C1 segment of cervical spinal cord (tissue), 14 donors: ENCODE results near the gene GNA12.
A peak's percentile ranks its signal among the peaks of the same experiment; 100 is the strongest.

Experiments used
- DNase-seq, 14 donors: peaks; one replicate each; lab custom pipeline; 2025; lab: John Stamatoyannopoulos, UW

GNA12 gene

DNA sequence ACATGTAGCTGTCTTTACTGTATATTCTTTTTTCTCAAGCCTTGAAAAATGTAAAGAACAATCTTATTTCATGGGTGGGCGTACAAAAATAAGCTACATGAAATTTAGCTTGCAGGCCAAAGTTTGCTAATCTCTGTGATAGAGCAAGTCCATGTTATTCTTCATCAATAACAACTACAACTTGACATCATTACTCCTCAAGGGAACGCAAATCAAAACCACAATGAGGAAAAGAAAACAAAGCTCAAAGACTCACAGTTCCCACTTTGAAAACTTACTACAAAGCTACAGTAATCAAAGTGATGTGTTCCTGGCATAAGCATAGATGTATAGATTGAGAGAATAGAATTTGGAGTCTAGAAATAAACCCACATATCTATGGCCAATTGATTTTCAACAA lies 62.5 kb downstream of the GNA12 start:
- DNase-seq, result no peak

GRCh38 chr7:2779051-2779450 lies 65.1 kb downstream of the GNA12 start:
- no peak for DNase-seq

DNA sequence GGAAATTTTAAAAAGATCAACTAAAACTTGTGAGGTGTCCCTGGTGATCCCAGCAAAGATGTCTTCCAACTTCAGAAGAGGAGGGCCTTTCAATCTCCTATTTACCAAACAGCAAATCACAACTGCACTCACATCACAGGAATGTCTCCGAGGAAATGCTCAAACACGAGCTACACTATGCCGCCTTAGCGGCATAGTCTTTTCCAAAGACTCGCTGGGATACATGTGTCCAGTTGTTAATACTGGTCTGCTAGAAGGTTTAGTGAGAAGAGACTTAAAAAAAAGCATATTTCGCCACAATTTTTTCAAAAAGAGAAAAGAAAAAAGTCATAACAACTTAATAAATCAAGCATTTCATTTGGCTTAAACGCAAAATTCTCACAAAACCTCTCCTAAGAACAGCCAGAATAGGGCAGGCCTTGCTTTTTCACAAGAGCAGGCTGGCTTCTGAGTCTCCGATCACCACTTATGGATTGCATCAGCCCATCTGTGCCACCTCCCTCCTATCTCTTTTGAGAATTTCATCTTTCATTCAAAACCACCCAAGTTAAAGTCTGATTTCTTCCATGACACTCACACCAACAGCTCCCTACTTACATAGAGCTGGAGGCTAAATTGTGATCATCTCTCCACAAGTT lies 66.1 kb downstream of the GNA12 start:
- no peak for DNase-seq

GRCh38 chr7:2776401-2776800 lies 67.7 kb downstream of the GNA12 start:
- no peak for DNase-seq

DNA sequence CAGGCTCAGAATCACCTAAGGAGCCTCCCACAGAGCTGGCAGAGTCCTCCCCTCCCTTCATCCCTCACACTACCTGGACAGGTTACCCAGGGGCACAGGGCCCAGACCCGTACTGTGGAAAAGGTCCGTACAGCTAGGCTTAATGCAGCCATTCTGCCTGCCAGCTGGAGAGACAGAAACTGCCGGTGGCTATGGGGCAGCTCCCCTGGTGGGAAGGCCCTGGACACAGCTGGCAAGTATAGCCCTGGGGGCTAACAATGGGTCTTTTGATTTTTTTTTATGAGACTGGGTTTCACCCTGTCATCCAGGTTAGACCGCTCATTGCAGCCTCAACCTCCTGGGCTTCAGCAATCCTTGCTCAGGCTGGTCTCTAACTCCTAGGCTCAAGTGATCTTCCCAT lies 68.3 kb downstream of the GNA12 start:
- no peak for DNase-seq

DNA sequence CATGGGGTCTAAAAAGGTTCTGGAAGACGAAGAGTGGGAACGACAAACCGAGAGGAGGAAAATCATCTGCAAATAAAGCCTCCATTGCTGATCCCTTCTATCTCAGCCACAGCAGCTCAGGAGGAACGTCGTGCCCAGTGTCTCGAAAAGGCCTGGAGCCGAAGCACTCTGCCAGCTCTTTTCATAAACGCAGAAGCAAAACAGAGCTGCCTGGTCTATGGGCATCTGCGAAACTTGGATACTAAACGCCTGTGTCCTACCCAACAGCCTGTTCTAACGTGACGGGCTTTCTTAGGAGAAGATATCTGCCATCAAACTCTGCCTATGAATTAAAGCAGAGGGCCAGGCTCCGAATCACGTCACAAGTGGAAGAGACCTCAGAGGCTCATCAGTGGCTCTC lies 68.7 kb downstream of the GNA12 start:
- DNase-seq, result peak in 3 of 14 donors; percentile 15 to 67 (median 50)

DNA sequence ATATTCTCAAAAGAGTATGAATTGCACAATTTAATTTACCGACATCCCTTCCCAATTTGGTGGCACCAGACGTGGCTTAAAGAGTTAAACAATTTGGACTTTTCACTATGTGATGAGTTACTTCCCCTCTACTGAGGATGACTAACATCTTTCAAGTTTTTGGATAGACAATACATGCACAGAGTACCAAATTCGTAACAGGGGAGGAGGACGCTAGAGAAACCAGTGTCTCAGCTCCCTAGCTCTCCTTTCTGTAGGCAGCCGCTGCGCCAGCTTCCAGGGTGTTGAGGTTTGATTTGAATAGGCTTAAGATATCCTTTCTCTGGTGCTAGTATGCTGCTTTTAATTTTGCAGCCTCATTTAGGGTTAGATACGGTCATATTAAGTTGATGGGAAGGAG lies 69.2 kb downstream of the GNA12 start:
- no peak for DNase-seq

- DNase-seq, result no peak
Measured at GRCh38 chr7:2774280-2774679, 69.8 kb downstream of the GNA12 start.

DNA sequence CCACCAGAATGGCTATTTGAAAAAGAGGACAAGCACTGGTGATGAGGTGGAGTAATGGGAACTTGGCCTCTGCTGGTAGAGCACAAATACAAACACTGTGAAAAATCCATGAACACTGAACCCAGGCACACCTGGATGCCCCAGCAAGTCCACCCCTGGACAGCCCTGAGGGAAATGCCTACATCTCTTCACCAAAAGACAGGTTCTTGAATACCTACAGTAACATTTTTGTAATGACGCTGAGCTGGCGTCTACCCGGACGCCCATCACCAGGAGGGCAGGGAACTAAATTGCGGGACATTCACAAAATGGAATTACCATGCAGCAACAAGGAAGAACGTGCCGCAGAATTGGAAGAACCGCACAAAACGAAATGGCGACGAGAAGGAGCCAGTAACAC lies 70.5 kb downstream of the GNA12 start:
- DNase-seq, result no peak

DNA sequence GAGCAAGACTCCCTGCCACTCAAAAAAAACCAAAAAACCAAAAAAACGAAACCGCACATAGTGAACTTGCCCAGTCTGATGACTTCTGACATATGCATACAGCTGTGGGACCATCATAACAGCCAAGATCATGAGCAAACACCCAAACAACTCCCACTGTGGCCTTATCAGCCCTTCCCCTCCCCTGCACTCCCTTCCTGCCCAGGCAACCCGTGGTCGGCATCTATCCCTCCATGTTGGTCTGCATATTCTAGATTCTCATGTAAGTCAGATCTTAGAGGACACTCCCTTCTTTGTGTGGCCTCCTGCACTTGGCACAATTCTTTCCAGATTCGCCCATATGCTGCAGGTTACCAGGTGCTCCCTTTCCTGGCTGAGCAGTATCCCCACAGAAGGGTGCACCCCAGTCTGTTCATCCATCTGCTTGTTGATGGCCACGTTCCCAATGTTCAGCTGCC lies 72.8 kb downstream of the GNA12 start:
- DNase-seq, result peak in 1 of 14 donors; percentile 84

DNA sequence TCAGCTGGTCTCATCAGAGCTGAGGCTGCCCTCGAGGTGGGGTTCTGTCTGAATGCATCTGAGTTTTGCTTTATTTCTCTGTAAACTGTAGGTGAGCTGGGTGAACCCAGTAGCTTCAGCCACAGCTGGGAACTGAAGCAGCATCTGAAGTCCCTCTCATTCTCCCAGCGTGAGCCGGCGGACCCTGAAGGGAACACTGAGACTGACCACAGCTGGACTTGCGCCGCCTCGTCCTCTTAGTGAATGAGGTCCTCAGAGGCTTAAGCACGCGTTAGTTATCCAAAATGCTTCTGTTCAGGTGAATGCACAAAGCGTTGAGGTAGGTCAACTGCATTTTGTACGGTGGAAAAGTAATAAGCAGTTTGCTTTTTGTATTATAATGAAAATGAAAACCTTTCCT lies 79.5 kb downstream of the GNA12 start:
- no peak for DNase-seq

- peak in 1 of 14 donors; percentile 31 for DNase-seq
Measured at GRCh38 chr7:2763597-2763996, 80.5 kb downstream of the GNA12 start.

- DNase-seq, result peak in 1 of 14 donors; percentile 13
Measured at GRCh38 chr7:2761801-2762497, 82.2 kb downstream of the GNA12 start.

DNA sequence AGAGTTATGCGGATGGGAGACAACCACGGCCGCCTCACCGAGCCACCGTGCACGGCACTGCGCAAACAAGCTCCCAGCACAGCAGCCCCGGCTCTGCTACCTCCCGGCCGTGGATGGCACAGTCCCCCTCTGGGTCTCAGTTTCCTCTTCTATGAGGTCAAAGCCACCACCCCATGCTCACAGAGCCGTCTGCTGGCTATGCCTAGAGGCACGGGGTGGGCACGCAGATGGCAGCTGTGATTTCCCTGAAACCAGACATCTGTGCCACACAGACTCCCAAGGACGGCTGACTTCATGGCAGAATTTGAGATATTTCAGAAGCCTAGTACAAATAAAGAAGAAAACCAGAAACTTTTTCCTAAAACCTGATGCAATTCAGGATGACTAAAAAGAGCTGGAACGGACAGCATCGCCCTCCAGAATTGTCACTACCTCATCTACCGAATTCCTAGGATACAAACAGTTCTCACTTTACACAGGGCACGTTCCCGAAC lies 82.9 kb downstream of the GNA12 start:
- DNase-seq, result no peak

DNA sequence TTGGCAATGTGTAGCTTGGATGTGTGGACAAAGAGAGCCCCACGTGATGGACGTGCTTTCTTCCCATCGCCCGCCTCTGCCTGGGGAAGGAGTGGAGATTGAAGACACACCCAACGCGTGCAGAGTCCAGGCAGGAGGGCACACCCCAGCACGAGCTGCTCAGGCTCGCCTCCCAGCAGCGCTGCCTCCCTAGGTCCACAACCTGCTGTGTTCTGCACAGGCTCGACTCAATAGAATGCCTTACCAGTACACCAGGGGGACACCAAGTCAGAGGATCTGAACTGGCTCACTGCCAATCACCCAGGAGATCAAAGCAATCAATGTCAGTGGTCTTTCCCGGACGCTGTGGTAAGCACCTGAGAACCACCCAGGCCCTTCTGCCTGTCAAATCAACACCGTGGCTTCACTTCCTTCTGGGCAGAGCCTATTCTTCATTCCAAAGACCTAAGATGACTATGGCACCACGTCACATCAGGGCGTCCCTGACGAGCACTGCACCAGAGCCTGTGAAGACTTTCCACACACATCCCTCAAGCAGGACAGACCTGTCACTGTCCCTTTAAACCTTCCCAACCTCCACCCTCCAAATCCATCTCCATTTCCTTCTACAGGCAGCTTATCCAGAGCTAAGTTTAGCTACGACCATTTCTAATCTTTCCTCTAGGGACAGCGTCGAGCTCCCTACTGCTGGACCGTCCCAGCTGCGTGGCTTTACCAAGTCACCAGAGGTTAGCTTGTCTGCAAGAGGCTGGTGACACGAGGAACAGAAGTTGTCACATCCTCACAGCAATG lies 83.8 kb downstream of the GNA12 start:
- peak in 3 of 14 donors; percentile 26 to 57 (median 44) for DNase-seq

- peak in 3 of 14 donors; percentile 36 to 47 (median 46) for DNase-seq
Measured at GRCh38 chr7:2759736-2760097, 84.4 kb downstream of the GNA12 start.

DNA sequence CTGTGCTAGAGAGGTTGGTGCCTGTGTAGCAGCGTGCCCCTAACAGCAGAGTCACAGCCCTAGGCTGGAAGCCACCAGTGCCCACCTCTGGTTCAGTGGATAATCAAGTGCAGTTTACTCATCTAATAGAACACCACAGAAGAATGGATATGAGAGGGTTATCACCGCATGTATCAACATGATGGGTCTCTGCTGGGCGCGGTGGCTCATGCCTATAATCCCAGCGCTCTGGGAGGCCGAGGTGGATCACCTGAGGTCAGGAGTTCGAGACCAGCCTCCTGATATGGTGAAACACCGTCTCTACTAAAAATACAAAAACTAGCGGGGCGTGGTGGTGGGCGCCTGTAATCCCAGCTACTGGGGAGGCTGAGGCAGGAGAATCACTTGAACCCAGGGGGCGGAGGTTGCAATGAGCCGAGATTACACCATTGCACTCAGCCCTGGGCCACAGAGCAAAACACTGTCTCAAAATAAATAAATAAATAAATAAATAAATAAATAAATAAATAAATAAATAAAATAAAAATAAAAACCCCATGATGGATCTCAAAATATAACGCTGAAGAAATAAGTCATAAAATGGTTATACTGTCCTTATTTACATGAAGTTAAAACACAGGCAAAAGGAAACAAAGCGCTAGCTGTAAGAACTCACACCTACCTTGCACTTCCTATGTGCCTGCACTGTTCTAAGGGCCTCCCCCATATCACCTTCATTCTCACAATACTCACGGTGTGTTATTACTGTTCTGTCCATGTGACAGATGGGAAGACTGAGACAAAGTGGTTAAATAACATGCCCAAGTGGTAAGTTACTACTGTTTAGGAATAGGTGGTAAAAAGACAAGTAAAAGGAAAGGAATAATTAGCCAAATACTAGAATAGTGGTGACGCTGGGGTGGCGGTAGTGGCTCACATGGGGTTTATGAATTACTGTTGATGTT lies 85.2 kb downstream of the GNA12 start:
- DNase-seq, result no peak

- DNase-seq, result peak in 2 of 14 donors; percentile 46 to 52
Measured at GRCh38 chr7:2757904-2758672, 86.0 kb downstream of the GNA12 start.

DNA sequence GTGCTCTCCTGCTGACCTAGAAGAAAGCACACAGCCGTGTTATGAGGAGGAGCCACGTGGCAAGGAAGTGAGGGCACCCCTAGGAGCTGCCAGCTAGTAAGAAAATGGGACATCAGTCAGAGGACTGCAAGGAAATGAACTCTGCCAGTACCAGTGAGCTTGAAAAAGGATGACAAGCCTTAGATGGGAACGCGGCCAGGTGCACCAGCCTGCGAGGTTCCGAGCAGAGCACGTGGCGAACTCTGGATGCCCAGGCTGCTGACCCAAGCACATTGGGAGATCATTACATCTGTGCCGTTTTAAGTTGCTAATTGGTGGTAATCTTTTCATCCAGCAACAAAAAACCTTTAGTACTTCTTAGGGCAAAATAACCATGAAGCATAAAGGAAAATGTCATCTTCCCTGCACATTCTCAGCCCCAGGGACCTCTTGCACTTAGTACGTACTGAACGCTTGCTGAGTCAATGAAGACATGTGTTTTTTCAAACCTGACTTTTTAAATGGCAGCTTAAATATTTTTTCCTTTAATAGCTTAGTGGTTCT lies 86.7 kb downstream of the GNA12 start:
- peak in 10 of 14 donors; percentile 27 to 84 (median 46) for DNase-seq

GRCh38 chr7:2755531-2755930 lies 88.6 kb downstream of the GNA12 start:
- no peak for DNase-seq
